ENCODE data around the gene RIN3.

Gene RIN3

GRCh38 chr14:92555465-92556111, 42.0 kb downstream of the RIN3 start:
- H3K4me1 Mint-ChIP-seq = peaks cover 43% of the 10 kb centered on the region
- H3K27ac Mint-ChIP-seq = no peak overlapping the region

GRCh38 chr14:92556255-92556741, 42.7 kb downstream of the RIN3 start:
- no peaks in the 10 kb centered on the region for H3K9me3 Mint-ChIP-seq
- peaks cover 16% of the 10 kb centered on the region for H3K36me3 Mint-ChIP-seq
- ATAC-seq (ENCODE audit: low read depth) = no peak
- no peak overlapping the region for H3K27ac Mint-ChIP-seq
- no peak overlapping the region for H3K4me3 Mint-ChIP-seq
- peaks cover 38% of the 10 kb centered on the region for H3K4me1 Mint-ChIP-seq
- DNase-seq (ENCODE audit: low spot score in 2 of 2) = no peak
- peaks cover 9% of the 10 kb centered on the region for H3K27me3 Mint-ChIP-seq

More at GRCh38 chr14:92555465-92556111, 42.0 kb downstream of the RIN3 start:
- H3K9me3 Mint-ChIP-seq = no peaks in the 10 kb centered on the region
- H3K27me3 Mint-ChIP-seq = peaks cover 10% of the 10 kb centered on the region
- peak overlapping the region; percentile 19 for H3K4me3 Mint-ChIP-seq
- ATAC-seq (ENCODE audit: low read depth) = peak; percentile 34
- no peak for DNase-seq (ENCODE audit: low spot score in 2 of 2)
- H3K36me3 Mint-ChIP-seq = peaks cover 16% of the 10 kb centered on the region

GRCh38 chr14:92556863-92557543, 43.4 kb downstream of the RIN3 start:
- Mint-ChIP-seq H3K36me3 (peaks cover 16% of the 10 kb centered on the region), H3K4me1 (peaks cover 31% of the 10 kb centered on the region), H3K27me3 (peaks cover 9% of the 10 kb centered on the region), H3K4me3 (no peak overlapping the region), H3K27ac (no peak overlapping the region), H3K9me3 (no peaks in the 10 kb centered on the region)
- DNase-seq (ENCODE audit: low spot score in 2 of 2) (no peak), ATAC-seq (ENCODE audit: low read depth) (no peak)

GRCh38 chr14:92557544-92557912, 43.9 kb downstream of the RIN3 start:
- Mint-ChIP-seq H3K27ac (no peak overlapping the region), H3K4me3 (no peak overlapping the region)

GRCh38 chr14:92558319-92558718, 44.7 kb downstream of the RIN3 start:
- ATAC-seq (ENCODE audit: low read depth) = no peak
- H3K9me3 Mint-ChIP-seq = no peaks in the 10 kb centered on the region
- no peak overlapping the region for H3K27ac Mint-ChIP-seq
- peaks cover 26% of the 10 kb centered on the region for H3K4me1 Mint-ChIP-seq
- DNase-seq (ENCODE audit: low spot score in 2 of 2) = no peak
- H3K4me3 Mint-ChIP-seq = no peak overlapping the region
- peaks cover 16% of the 10 kb centered on the region for H3K36me3 Mint-ChIP-seq
- H3K27me3 Mint-ChIP-seq = peaks cover 4% of the 10 kb centered on the region

More at GRCh38 chr14:92557544-92557912, 43.9 kb downstream of the RIN3 start:
- DNase-seq (ENCODE audit: low spot score in 2 of 2) (no peak), ATAC-seq (ENCODE audit: low read depth) (no peak)
- H3K27me3 Mint-ChIP-seq = peaks cover 7% of the 10 kb centered on the region
- no peaks in the 10 kb centered on the region for H3K9me3 Mint-ChIP-seq
- peaks cover 16% of the 10 kb centered on the region for H3K36me3 Mint-ChIP-seq
- H3K4me1 Mint-ChIP-seq = peaks cover 29% of the 10 kb centered on the region

- H3K27ac Mint-ChIP-seq = no peak overlapping the region
Measured at GRCh38 chr14:92559486-92559885, 45.9 kb downstream of the RIN3 start.

GRCh38 chr14:92560106-92560865, 46.7 kb downstream of the RIN3 start:
- peaks cover 16% of the 10 kb centered on the region for H3K36me3 Mint-ChIP-seq
- DNase-seq (ENCODE audit: low spot score in 2 of 2) = no peak
- no peak overlapping the region for H3K27ac Mint-ChIP-seq
- peaks cover 2% of the 10 kb centered on the region for H3K27me3 Mint-ChIP-seq
- ATAC-seq (ENCODE audit: low read depth) = no peak
- H3K4me1 Mint-ChIP-seq = peaks cover 19% of the 10 kb centered on the region
- H3K4me3 Mint-ChIP-seq = no peak overlapping the region
- H3K9me3 Mint-ChIP-seq = no peaks in the 10 kb centered on the region

More at GRCh38 chr14:92559486-92559885, 45.9 kb downstream of the RIN3 start:
- Mint-ChIP-seq H3K4me1 (peaks cover 23% of the 10 kb centered on the region), H3K36me3 (peaks cover 16% of the 10 kb centered on the region), H3K27me3 (peaks cover 2% of the 10 kb centered on the region), H3K4me3 (no peak overlapping the region), H3K9me3 (no peaks in the 10 kb centered on the region)
- DNase-seq (ENCODE audit: low spot score in 2 of 2) (no peak), ATAC-seq (ENCODE audit: low read depth) (no peak)

GRCh38 chr14:92561906-92562479, 48.4 kb downstream of the RIN3 start:
- peaks cover 17% of the 10 kb centered on the region for H3K36me3 Mint-ChIP-seq
- no peak overlapping the region for H3K4me3 Mint-ChIP-seq
- peaks cover 3% of the 10 kb centered on the region for H3K4me1 Mint-ChIP-seq
- DNase-seq (ENCODE audit: low spot score in 2 of 2) = no peak
- no peaks in the 10 kb centered on the region for H3K27me3 Mint-ChIP-seq
- H3K9me3 Mint-ChIP-seq = no peaks in the 10 kb centered on the region
- ATAC-seq (ENCODE audit: low read depth) = no peak
- H3K27ac Mint-ChIP-seq = no peak overlapping the region

- Mint-ChIP-seq H3K27ac (no peak overlapping the region), H3K36me3 (peaks cover 23% of the 10 kb centered on the region), H3K27me3 (no peaks in the 10 kb centered on the region), H3K4me1 (peaks cover 3% of the 10 kb centered on the region), H3K4me3 (no peak overlapping the region), H3K9me3 (peaks cover 2% of the 10 kb centered on the region)
- ATAC-seq (ENCODE audit: low read depth) (peak; percentile 63), DNase-seq (ENCODE audit: low spot score in 2 of 2) (no peak)
Measured at GRCh38 chr14:92563359-92563758, 49.8 kb downstream of the RIN3 start.

GRCh38 chr14:92563765-92564285, 50.2 kb downstream of the RIN3 start:
- no peak overlapping the region for H3K27ac Mint-ChIP-seq

GRCh38 chr14:92564344-92565039, 50.9 kb downstream of the RIN3 start:
- DNase-seq (ENCODE audit: low spot score in 2 of 2) = no peak
- Mint-ChIP-seq H3K9me3 (peaks cover 2% of the 10 kb centered on the region), H3K4me3 (no peak overlapping the region), H3K36me3 (peaks cover 17% of the 10 kb centered on the region), H3K27ac (no peak overlapping the region), H3K27me3 (no peaks in the 10 kb centered on the region), H3K4me1 (peaks cover 6% of the 10 kb centered on the region)
- no peak for ATAC-seq (ENCODE audit: low read depth)

More at GRCh38 chr14:92563765-92564285, 50.2 kb downstream of the RIN3 start:
- no peaks in the 10 kb centered on the region for H3K27me3 Mint-ChIP-seq
- peaks cover 2% of the 10 kb centered on the region for H3K9me3 Mint-ChIP-seq
- peaks cover 21% of the 10 kb centered on the region for H3K36me3 Mint-ChIP-seq
- no peak for DNase-seq (ENCODE audit: low spot score in 2 of 2)
- peaks cover 6% of the 10 kb centered on the region for H3K4me1 Mint-ChIP-seq
- H3K4me3 Mint-ChIP-seq = no peak overlapping the region
- ATAC-seq (ENCODE audit: low read depth) = no peak

GRCh38 chr14:92565040-92565717, 51.6 kb downstream of the RIN3 start:
- ATAC-seq (ENCODE audit: low read depth) = no peak
- Mint-ChIP-seq H3K9me3 (peaks cover 2% of the 10 kb centered on the region), H3K36me3 (peaks cover 15% of the 10 kb centered on the region), H3K27ac (no peak overlapping the region), H3K4me3 (no peak overlapping the region), H3K4me1 (peaks cover 6% of the 10 kb centered on the region), H3K27me3 (no peaks in the 10 kb centered on the region)
- DNase-seq (ENCODE audit: low spot score in 2 of 2) = no peak

GRCh38 chr14:92565718-92566115, 52.1 kb downstream of the RIN3 start:
- peaks cover 6% of the 10 kb centered on the region for H3K4me1 Mint-ChIP-seq
- ATAC-seq (ENCODE audit: low read depth) (no peak), DNase-seq (ENCODE audit: low spot score in 2 of 2) (no peak)
- H3K9me3 Mint-ChIP-seq = peaks cover 2% of the 10 kb centered on the region
- no peak overlapping the region for H3K27ac Mint-ChIP-seq
- no peak overlapping the region for H3K4me3 Mint-ChIP-seq
- H3K27me3 Mint-ChIP-seq = no peaks in the 10 kb centered on the region
- H3K36me3 Mint-ChIP-seq = peaks cover 12% of the 10 kb centered on the region
